Measurements from ENCODE around the gene INTS11. TPM values are rescaled to one million over a fixed set of nuclear protein-coding genes. Genes with fewer than 3 reads are reported as not detected.

The INTS11 gene
- total and polyA plus RNA-seq, 9 of the 15 experiments (the other 6 are each of a cell fraction or from before 2014, with no cell fraction given): 3.6 to 183 (median 110) TPM

- TF ChIP-seq BCOR (IDR thresholded peaks at IDR 0.05) (no peak), ARID4B (CRISPR knock-in tag; IDR thresholded peaks at IDR 0.05) (0 out of 2 replicates have a peak, but pooled peaks have one; percentile 27), MCM5 (IDR thresholded peaks at IDR 0.05; ENCODE audit: low read depth) (no peak), RBM39 (optimal IDR thresholded peaks at IDR 0.05; ENCODE audit: low read depth, low read length) (peak; percentile 26), POLR2G (IDR thresholded peaks at IDR 0.05; ENCODE audit: low read depth, low read length) (peak; percentile 73), IRF1 (CRISPR knock-in tag; IDR thresholded peaks at IDR 0.05; ENCODE audit: borderline replicate concordance) (no peak), POLR2A (conservative IDR thresholded peaks at IDR 0.05) (peak; percentile 62), NELFE (IDR thresholded peaks at IDR 0.05; ENCODE audit: insufficient read depth, insufficient read length) (no peak), AFF1 (IDR thresholded peaks at IDR 0.05; ENCODE audit: low read depth in 1 of 2, partially characterized antibody in 2 of 2) (no peak), ZFX (CRISPR knock-in tag; IDR thresholded peaks at IDR 0.05) (0 out of 2 replicates have a peak, but pooled peaks have one; percentile 1)
These were observed 9.7 kb downstream of the INTS11 start (continued) for GRCh38 chr1:1314678-1315335.

Measured in K562 (cell line).